ENCODE data around the gene RNASE7.
A peak's percentile ranks its signal among the peaks of the same experiment; 100 is the strongest.

The RNASE7 gene

DNA sequence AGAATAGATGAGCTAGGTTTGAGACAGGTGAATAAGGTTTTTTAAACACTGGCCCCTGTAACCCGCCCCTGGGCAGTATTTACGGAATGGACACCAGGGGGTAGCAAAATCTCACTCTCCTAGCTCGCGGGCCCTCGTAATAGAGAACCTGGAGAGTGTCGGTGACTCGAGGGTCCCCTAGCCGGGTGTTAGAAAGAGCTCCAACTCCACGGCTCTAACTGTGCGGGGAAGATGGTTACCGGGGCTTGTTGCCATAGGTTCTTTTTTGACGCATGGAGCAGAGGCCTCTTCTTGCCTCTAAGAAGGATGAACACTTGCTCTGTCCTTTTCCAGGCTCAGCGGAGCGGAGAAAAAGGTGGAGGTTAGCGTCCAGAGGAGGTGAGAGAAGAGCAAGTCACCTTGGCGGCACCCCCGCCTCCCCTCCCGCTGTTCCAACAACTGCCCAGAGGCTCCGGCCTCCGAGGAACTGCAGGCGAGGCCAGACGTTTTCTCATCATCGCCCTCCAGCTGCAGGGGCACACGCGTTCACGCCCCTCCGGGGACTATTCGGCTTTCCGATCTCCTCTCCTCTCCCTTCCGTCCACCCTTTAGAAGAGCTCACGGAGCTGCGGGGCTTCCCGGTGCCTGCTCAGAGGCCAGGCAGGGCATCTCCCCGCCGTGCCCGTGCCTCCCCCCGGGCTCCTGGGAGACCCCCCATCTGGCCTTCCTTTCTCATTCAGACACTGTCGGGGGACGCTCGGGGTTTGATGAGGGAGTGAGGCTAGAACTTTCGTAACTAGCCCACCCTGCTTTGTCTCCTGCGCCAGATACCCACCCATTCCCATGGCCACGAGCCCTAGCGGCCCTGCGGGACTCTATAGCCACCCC, 26.6 kb downstream of the RNASE7 start:
- no peak for DNase-seq (ENCODE audit: low spot score)

DNA sequence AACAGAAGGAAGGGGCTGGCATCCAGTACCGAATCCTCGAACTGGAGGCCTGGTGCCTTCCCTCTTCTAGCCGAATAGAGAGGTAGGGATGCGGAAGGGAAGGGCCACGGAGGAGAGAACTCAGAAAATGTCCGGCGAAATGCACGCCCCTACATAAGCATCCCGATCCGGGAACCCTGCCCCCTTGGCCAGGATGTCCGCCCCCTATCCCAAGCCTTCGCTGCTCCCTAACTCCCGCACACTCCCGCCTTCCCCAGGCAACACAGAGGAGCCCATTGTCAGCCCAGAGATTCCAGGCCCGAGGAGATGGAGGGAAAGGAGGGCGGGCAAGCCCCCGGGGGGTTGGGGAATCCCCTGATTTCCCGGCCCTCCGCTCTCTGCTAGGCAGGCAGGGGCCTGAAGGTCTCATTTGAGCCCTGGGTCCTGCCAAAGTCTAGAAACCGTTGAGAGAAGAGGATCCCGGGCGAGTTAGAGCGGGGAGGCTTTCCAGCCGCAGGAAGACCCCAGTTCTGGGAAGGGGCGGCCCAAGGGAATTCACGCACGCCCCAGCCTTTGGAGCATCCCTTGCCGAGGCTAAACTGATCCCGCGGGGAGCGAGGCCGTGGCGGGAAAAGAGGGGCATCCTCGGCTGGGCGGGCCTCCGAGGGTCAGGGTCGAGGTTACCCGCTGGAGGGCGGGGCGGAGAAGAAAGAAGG, 27.4 kb downstream of the RNASE7 start:
- no peak for DNase-seq (ENCODE audit: low spot score)

DNA sequence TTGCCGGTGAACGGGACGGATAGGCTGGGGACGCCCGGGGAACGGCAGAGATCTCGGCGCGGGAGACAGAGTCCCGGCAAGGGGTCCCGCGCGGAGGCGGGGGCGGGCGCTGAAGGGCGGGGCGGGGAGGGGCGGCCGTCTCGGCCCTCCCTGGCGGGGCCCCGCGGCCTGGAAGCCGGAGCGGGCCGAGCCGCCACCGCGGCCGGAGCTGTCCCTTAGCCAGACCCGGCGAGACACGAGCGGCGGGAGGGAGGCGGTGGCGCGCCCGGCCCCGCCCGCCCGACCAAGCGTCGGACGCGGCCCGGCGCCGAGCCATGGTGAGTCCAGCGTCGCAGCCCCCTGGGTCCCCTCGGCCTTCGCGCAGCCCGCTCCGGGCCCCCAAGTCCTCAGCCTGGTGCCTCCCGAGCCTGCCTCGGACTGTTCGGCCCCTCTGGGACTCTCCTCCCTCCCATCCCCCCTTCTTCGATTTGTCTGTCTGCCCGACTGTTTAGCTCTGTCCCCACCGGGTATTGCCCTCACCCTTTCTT, 28.0 kb downstream of the RNASE7 start, which contains the start of gene ARHGEF40:
Gene ARHGEF40, plus strand, starts transcription at position 222 of the 527 bp plus-strand sequence. Its CDS starts 93 bp downstream, at position 315.
- no peak for DNase-seq (ENCODE audit: low spot score)

DNA sequence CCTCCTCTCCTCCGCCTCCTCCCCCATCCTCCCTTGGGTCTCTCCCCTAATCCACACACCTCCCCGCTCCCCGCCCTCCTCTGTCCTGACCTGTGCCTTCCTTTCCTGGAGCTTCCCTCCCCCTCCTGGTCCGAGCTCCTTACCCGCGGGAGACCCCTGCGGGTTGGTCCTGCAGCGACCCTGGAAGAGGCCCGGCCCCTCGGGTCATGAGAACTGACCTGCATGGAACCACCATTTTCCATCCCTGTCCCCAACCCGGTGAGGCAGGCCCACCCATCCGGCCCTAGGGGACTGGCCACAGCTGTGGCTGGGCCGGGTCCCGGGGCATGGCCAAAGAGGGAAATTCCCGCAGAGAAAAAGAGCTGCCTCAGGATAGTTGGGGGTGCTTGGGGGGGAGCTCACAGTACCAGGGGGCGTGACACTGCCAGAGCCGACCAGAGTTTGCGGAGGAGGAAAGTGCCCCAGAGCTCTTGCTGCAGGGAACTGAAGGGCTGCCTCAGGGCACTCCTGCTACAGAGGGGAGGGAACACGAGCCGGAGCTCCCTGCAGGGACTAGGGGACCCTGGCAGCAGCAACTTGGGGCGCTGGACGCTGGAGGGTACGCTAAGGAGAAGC, 28.6 kb downstream of the RNASE7 start:
- DNase-seq (ENCODE audit: low spot score), result no peak

DNA sequence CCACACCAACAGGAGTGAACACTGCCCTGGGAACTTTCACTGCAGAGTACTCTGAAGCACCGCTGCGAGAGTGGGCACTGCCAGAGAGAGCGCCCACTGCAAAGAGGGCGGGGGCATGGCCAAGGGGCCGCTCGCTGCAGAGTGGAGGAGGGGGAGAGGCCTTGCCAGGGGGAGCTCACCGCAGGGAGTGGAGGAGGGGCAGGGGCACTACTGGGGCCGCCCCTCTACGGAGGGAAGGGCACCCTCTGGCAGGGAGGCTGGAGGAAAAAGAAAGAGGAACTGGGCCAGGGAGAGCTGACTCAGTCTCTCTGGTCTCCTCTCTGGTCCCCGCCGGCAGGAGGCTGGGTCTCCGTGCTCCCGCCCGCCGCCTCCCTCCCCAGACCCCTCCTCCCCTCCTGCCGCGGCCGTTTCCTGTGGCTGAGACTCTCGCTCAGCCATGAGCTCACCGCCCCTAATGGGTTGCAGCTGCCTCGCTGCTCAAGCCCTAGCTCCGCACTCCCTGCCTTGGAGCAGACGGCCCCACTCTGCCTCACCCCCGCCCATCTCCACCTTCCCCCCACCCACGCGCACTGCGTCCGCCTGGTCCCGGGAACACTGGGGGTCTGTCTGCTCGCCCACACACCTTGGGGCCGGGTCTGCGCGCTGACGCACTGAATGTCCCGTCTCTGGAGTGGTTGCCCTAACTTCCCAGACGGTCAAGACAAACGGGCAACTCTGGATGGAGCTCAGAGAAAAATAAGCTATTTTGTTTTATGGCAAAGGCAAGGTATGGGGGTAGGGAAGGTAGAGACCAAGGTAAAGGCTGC, 29.3 kb downstream of the RNASE7 start:
- DNase-seq (ENCODE audit: low spot score), result peak; percentile 82

DNA sequence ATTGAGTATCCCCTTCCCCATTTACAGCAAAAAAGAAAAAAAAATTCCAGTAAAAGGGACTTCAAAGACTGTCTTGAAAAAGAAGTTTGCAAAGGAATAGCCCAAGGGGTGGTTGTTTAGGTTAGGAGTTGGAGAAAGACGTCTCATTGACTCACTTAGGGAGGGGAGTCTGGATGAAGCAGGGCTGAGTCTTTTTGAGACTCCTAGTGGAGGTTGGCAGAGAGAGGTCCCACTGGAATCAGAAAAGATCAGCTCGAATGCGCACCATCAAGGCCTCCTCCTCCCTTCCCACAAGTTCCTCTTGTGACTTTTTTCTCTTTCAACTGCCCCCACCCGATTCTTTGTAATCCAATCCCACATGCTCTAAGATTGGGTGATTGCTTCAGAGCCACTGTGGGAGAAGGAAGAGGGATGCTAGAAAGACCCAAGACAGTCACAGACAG, 29.9 kb downstream of the RNASE7 start:
- DNase-seq (ENCODE audit: low spot score), result no peak

DNA sequence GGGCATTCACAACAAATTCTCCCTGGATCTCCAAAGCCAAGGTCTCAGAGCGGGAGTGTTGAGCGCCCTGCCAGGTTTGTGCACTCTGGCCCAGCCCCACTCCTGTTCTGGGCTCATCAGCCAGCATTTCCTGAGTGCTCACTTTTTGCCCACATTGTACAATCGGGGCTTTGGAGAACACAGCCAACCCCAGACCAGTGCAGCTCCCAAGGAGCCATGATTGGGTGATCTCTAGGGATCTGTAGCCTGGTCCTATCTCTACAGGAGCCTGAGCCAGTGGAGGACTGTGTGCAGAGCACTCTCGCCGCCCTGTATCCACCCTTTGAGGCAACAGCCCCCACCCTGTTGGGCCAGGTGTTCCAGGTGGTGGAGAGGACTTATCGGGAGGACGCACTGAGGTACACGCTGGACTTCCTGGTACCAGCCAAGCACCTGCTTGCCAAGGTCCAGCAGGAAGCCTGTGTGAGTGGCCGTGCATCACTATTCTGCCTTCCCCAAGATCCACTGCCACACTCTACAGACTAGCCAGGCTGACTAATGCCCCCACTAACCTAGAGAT, 30.7 kb downstream of the RNASE7 start:
- no peak for DNase-seq (ENCODE audit: low spot score)

DNA sequence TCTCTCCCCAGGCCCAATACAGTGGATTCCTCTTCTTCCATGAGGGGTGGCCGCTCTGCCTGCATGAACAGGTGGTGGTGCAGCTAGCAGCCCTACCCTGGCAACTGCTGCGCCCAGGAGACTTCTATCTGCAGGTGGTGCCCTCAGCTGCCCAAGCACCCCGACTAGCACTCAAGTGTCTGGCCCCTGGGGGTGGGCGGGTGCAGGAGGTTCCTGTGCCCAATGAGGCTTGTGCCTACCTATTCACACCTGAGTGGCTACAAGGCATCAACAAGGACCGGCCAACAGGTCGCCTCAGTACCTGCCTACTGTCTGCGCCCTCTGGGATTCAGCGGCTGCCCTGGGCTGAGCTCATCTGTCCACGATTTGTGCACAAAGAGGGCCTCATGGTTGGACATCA, 31.8 kb downstream of the RNASE7 start:
- no peak for DNase-seq (ENCODE audit: low spot score)

DNA sequence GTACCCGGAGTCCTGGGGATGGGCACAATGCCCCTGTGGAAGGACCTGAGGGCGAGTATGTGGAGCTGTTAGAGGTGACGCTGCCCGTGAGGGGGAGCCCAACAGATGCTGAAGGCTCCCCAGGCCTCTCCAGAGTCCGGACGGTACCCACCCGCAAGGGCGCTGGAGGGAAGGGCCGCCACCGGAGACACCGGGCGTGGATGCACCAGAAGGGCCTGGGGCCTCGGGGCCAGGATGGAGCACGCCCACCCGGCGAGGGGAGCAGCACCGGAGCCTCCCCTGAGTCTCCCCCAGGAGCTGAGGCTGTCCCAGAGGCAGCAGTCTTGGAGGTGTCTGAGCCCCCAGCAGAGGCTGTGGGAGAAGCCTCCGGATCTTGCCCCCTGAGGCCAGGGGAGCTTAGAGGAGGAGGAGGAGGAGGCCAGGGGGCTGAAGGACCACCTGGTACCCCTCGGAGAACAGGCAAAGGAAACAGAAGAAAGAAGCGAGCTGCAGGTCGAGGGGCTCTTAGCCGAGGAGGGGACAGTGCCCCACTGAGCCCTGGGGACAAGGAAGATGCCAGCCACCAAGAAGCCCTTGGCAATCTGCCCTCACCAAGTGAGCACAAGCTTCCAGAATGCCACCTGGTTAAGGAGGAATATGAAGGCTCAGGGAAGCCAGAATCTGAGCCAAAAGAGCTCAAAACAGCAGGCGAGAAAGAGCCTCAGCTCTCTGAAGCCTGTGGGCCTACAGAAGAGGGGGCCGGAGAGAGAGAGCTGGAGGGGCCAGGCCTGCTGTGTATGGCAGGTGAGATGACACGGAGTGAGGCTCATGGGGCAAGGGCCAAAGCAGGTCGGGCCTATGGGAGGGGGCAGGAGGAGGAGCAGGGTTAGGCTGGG, 32.5 kb downstream of the RNASE7 start:
- DNase-seq (ENCODE audit: low spot score), result no peak

DNA sequence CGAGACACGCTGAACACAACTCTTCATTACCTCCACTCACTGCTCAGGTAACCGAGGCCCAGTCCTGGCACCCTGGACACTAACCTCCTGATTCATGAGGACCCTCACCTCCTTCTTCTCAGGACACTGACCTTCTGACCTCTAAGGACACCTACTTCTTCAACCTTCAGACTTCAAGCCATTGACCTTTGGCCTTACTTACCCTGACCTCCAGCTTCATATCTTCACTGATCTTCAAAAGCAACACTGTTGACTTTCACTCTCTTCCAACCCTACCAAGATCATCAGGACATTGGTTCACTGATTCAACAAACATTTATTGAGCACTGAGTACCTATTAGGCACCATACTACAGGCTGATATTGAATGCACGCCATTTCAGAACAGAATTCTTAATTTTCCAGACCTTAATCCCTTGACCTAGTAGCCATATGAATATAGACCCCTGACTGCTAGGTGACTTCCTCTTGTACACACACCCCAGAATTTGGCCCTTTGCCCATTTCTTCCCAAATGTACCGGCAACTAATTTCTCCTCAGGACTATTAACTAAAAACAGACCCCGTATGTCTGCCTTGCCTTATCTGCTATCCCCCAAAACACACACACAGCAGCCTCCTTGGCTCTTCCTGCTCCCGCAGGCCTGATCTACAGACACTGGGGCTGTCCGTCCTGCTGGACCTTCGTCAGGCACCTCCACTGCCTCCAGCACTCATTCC, 33.7 kb downstream of the RNASE7 start:
- no peak for DNase-seq (ENCODE audit: low spot score)

DNA sequence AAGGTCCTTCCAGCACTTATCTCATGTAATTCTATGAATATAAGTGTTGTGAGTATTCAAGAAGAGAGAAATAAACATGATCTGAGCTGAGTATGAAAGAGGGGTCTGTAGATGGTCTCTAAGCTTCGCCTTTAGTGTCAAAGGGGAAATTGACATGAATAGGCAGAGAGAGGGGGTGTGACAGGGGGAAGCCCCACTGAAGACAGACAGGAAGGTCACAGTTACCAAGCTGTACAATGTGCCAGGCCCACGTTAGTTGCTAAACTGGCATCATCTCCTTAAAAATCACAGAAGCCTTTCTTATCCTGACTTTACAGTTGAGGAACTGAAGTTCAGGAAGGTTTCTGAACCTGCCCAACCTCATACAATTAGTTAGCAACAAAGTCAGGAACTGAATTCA, 35.5 kb downstream of the RNASE7 start:
- no peak for DNase-seq (ENCODE audit: low spot score)

DNA sequence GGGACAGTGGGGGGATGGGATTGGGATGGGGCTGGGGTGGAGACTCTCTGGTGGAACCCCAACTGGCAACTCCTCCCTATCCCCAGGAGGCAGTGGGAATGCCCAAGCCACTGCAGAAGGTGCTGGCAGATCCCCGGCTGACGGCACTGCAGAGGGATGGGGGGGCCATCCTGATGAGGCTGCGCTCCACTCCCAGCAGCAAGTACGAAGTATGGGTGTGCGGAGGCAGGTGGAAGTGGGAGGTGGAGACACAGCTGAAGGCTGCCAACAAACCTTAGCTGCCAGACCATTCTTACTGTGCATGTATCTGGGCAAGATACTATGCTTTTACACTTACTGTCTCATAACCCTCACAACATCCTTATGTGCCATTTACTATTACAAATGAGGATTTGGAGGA, 36.1 kb downstream of the RNASE7 start:
- DNase-seq (ENCODE audit: low spot score), result no peak

DNA sequence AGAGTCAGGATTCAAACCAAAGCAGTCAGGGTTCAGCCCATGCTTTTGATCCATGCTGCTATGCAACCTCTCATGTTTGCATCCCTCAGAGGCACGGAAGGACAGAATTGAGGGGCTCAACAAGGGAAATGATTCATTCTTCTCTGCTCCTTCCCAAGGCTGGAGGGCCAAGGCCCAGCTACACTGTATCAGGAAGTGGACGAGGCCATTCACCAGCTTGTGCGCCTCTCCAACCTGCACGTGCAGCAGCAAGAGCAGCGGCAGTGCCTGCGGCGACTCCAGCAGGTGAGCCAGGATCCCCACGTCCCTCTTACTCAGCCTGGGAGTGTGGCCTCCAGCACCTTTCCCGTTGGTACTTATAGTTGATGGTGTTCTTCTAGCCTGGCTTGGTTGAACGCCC, 36.6 kb downstream of the RNASE7 start:
- no peak for DNase-seq (ENCODE audit: low spot score)

DNA sequence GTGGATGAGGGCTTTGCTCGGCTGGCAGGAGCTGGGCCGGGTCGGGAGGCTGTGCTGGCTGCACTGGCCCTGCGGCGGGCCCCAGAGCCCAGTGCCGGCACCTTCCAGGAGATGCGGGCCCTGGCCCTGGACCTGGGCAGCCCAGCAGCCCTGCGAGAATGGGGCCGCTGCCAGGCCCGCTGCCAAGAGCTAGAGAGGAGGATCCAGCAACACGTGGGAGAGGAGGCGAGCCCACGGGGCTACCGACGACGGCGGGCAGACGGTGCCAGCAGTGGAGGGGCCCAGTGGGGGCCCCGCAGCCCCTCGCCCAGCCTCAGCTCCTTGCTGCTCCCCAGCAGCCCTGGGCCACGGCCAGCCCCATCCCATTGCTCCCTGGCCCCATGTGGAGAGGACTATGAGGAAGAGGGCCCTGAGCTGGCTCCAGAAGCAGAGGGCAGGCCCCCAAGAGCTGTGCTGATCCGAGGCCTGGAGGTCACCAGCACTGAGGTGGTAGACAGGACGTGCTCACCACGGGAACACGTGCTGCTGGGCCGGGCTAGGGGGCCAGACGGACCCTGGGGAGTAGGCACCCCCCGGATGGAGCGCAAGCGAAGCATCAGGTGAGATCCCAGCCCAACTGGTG, 39.5 kb downstream of the RNASE7 start:
- no peak for DNase-seq (ENCODE audit: low spot score)

DNA sequence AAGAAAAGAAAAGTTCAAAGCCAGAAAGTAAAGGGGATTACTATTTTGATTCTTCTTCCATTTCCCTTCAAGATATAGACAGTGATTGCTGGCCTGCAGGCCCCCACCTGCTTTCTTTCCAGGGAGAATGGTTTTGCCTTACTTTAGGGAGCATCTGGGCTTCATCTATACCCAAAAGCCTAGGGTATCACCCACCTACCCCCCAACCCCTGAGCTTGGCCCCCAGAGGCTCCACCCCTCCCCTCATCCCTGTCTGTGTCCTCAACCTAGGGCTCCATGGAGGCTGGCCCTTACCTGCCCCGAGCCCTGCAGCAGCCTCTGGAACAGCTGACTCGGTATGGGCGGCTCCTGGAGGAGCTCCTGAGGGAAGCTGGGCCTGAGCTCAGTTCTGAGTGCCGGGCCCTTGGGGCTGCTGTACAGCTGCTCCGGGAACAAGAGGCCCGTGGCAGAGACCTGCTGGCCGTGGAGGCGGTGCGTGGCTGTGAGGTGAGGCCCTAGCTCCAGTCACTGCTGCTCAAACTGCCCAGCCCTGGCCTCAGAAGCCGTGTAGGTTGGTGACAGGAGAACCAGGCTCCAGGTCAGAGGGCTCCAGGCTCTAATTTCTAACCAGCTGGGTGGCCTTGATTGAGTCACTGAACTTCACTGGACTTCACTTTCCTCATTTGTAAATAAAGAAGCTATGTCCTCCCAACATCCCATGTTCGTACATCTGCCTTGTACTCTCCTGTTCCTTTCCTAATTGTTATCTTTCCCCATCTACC, 41.6 kb downstream of the RNASE7 start:
- no peak for DNase-seq (ENCODE audit: low spot score)

DNA sequence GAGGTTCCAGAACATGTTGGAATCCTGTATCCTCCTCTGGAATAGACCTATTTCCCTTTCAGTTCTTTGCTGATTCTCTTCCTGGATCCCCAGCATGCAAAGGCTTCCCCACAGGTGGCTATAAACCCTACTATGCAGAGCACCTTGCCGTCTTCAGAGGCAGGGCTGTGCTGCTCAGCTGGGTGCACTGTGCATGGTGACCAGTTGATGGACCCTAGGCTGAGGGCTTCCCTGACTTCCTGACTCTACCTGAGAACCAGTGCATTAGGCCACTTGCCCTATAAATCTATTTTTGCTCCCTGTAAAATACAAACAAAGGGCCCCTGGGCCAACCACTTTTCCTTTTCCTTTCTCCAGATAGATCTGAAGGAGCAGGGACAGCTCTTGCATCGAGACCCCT, 42.2 kb downstream of the RNASE7 start:
- DNase-seq (ENCODE audit: low spot score), result no peak

DNA sequence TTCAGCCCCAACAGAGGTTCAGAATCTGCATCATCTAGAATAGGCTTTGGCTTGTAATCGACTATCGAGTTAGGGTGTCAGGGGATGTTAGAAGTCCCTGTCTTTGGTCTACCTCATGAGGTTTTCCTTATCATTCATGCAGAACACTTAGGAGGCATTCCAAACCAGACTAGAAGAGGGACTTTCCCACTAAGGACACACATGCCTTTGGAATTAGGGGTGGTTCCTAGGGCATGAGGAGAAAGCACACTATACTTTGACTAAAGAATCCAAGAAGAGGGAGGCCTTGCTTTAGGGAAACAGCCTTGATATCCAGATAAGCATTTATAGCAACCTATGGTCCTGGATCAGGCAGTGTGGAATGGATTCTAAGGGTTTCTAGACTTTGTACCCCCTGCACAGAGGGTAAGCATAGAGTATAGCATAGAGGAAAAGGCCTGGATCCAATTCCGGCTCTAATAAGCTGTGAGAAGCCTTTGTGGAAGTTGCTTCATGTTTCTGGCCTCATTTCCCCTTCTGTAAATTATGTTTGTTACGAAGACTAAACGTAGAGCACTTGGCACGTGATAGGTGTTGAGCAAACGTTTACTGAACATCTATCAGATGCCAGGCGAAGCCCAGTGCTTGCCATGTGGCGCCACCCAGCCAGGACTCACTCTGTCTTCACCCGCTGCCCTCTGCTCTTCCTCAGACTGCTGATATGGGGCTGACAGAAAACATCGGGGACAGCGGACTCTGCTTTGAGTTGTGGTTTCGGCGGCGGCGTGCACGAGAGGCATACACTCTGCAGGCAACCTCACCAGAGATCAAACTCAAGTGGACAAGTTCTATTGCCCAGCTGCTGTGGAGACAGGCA, 43.1 kb downstream of the RNASE7 start:
- no peak for DNase-seq (ENCODE audit: low spot score)

DNA sequence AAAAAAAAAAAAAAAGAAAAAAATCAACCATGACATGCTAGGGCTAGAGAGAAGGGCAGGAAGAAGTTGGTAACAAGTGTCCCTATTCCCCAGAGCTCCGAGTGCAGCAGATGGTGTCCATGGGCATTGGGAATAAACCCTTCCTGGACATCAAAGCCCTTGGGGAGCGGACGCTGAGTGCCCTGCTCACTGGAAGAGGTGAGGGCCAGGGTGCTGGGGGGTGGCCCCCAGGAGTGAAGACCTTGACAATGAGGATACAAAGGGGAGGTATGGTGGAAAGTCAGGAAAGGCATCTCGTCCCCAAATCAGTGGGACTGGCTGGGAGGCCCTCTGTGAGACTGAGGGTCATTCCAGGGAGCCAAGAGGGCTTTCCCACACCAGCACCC, 44.7 kb downstream of the RNASE7 start:
- no peak for DNase-seq (ENCODE audit: low spot score)
